GM23338 (cell line): ENCODE data around the gene SERGEF. TPM values are rescaled to one million over a fixed set of nuclear protein-coding genes. Genes with fewer than 3 reads are reported as not detected.

Experiments
- ATAC-seq: fragments of 200-7000 bp; cut with Tn5 transposase; 3 replicates; pipeline ENCODE4 v1.9.1; 2020
- DNase-seq: peaks from one replicate; pipeline ENCODE4 v3.0.0-alpha.2; 2015; ENCODE audit warnings: low spot score
- H2AFZ ChIP-seq: fragments of 200-600 bp; sonication (generic); 2 replicates; pipeline ENCODE4 v1.8.0; 2016; ENCODE audit warnings: antibody characterized with exemption, mild to moderate bottlenecking, moderate library complexity
- H3F3A ChIP-seq: fragments of 200-600 bp; sonication (generic); replicated peaks from 2 replicates; pipeline ENCODE4 v1.8.0; 2017; ENCODE audit warnings: antibody characterized with exemption, mixed run types, low read depth
- H3K27ac ChIP-seq: fragments of 200-600 bp; sonication (generic); 2 replicates; pipeline ENCODE4 v1.6.1; 2016; ENCODE audit warnings: low read depth
- H3K27me3 ChIP-seq: fragments of 200-600 bp; sonication (generic); 2 replicates; pipeline ENCODE4 v1.8.0; 2016; ENCODE audit warnings: mild to moderate bottlenecking, mixed run types, moderate library complexity; ENCODE audit not compliant: insufficient read depth
- H3K36me3 ChIP-seq: fragments of 200-600 bp; sonication (generic); 2 replicates; pipeline ENCODE4 v1.8.0; 2016; ENCODE audit warnings: mild to moderate bottlenecking; ENCODE audit not compliant: insufficient read depth
- H3K4me1 ChIP-seq: fragments of 200-600 bp; sonication (generic); 2 replicates; pipeline ENCODE4 v1.8.0; 2016; ENCODE audit warnings: mild to moderate bottlenecking, moderate library complexity; ENCODE audit not compliant: insufficient read depth
- H3K4me2 ChIP-seq: fragments of 200-600 bp; sonication (generic); 2 replicates; pipeline ENCODE4 v1.7.1; 2017; ENCODE audit warnings: mixed run types
- H3K4me3 ChIP-seq: fragments of 200-600 bp; sonication (generic); 2 replicates; pipeline ENCODE4 v1.6.1; 2016; ENCODE audit warnings: mixed run types
- H3K79me2 ChIP-seq: fragments of 200-600 bp; sonication (generic); replicated peaks from 2 replicates; pipeline ENCODE4 v1.8.0; 2017; ENCODE audit warnings: mild to moderate bottlenecking; ENCODE audit not compliant: insufficient read depth
- H3K9me2 ChIP-seq: fragments of 200-600 bp; sonication (generic); 2 replicates; pipeline ENCODE4 v1.8.0; 2017; ENCODE audit not compliant: insufficient read depth
- H4K20me1 ChIP-seq: fragments of 200-600 bp; sonication (generic); replicated peaks from 2 replicates; pipeline ENCODE4 v1.8.0; 2017; ENCODE audit warnings: mild to moderate bottlenecking; ENCODE audit not compliant: insufficient read depth
- H3K27ac Mint-ChIP-seq: 2 replicates; pipeline ENCODE4 v1.8.0; 2020; ENCODE audit warnings: inconsistent platforms, mild to moderate bottlenecking, moderate library complexity, mixed read lengths
- H3K27me3 Mint-ChIP-seq: 3 replicates; pipeline ENCODE4 v1.8.0; 2022; ENCODE audit warnings: low read depth, mild to moderate bottlenecking, moderate library complexity, mixed read lengths, inconsistent platforms; ENCODE audit not compliant: insufficient read depth, poor library complexity
- H3K36me3 Mint-ChIP-seq: 3 replicates; pipeline ENCODE4 v1.8.0; 2021; ENCODE audit warnings: low read depth, mild to moderate bottlenecking, inconsistent platforms, moderate library complexity, mixed read lengths
- H3K4me1 Mint-ChIP-seq: 3 replicates; pipeline ENCODE4 v1.8.0; 2020; ENCODE audit warnings: mild to moderate bottlenecking, inconsistent platforms, mixed read lengths
- H3K4me3 Mint-ChIP-seq: 3 replicates; pipeline ENCODE4 v1.8.0; 2021; ENCODE audit warnings: moderate library complexity, mild to moderate bottlenecking, inconsistent platforms, mixed read lengths
- H3K9me3 Mint-ChIP-seq: 3 replicates; pipeline ENCODE4 v1.8.0; 2020; ENCODE audit warnings: moderate library complexity, mild to moderate bottlenecking, inconsistent platforms, mixed read lengths
- CREB1 ChIP-seq: fragments of 250-450 bp; sonication (Bioruptor Pico); IDR thresholded peaks from 2 replicates; pipeline ENCODE4 v1.5.0; 2020; ENCODE audit warnings: low read depth, mild to moderate bottlenecking, moderate library complexity
- EZH2phosphoT487 ChIP-seq: fragments of 200-600 bp; sonication (generic); IDR thresholded peaks from one replicate; pipeline ENCODE4 v1.8.1; 2018; ENCODE audit warnings: antibody characterized with exemption; ENCODE audit not compliant: unreplicated experiment
- NANOG ChIP-seq: IDR thresholded peaks from 2 replicates; pipeline ENCODE4 v1.6.1; 2016; ENCODE audit warnings: antibody characterized with exemption, borderline replicate concordance
- POLR2AphosphoS5 ChIP-seq: IDR thresholded peaks from 2 replicates; pipeline ENCODE4 v1.6.1; 2016; ENCODE audit warnings: antibody characterized with exemption, low read depth
- REST ChIP-seq: IDR thresholded peaks from one replicate; pipeline ENCODE4 v1.6.1; 2018; ENCODE audit warnings: antibody characterized with exemption; ENCODE audit not compliant: unreplicated experiment
- STAT1 ChIP-seq: IDR thresholded peaks from one replicate; pipeline ENCODE4 v1.6.1; 2016; ENCODE audit warnings: antibody characterized with exemption; ENCODE audit not compliant: unreplicated experiment
- ZNF114 ChIP-seq: fragments of 250-450 bp; sonication (Bioruptor Pico); IDR thresholded peaks from 2 replicates; pipeline ENCODE4 v1.5.0; 2020; ENCODE audit warnings: mild to moderate bottlenecking, moderate library complexity
- ZNF331 ChIP-seq: fragments of 250-450 bp; sonication (Bioruptor Pico); IDR thresholded peaks from 2 replicates; pipeline ENCODE4 v1.5.0; 2020; ENCODE audit warnings: low read depth, mild to moderate bottlenecking, moderate library complexity
- ZNF462 ChIP-seq: fragments of 250-450 bp; sonication (Bioruptor Pico); IDR thresholded peaks from 2 replicates; pipeline ENCODE4 v1.5.0; 2020; ENCODE audit warnings: mild to moderate bottlenecking, moderate library complexity
- polyA plus RNA-seq: library from polyadenylated mRNA; unstranded; fragments of >200 nt; fragmentation: Nextera tagmentation; extraction: Ambion mirVana; gene quantifications from 2 replicates; pipeline ENCODE4 v1.2.1, GENCODE V29; 2016
- total RNA-seq: library from RNA; depleted of rRNA; stranded (reverse); fragments of >200 nt; shearing (Covaris generic); gene quantifications from 2 replicates; pipeline ENCODE4 v1.2.3, GENCODE V29; 2014
- TF ChIP-seq, protein P1 (sequence below): IDR thresholded peaks from 2 replicates; pipeline ENCODE4 v1.6.1; 2016; ENCODE audit warnings: antibody characterized with exemption

The SERGEF gene
- total and polyA plus RNA-seq, 2 experiments from 2014 or later: 24.2 to 27.9 TPM

GRCh38 chr11:17948296-17948695 is 64.6 kb downstream of the SERGEF start:
- no peaks in the 10 kb centered on the region for H3K27me3 ChIP-seq
- no peak overlapping the region for H3K4me2 ChIP-seq

DNA sequence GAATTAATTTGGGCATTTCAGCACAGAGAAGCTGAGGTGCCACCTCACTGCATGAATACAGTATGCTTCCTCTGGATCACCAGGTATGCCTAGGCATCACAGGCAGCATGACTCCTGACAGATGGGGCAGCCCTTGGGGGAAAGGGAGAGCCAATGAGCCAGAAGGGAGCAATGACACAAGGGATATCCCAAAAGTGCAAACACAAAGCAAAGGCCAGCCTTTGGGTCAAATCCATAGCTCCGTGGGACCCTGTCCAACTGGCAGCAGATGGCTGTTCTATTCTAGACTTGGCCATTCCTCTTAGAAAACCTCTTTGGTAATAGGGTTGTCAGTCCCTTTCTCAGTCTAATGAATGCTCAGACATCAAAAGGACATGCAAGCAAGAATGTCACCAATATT is 73.3 kb downstream of the SERGEF start:
- Histone ChIP-seq H3K4me2 (no peak overlapping the region), H3K27ac (no peak overlapping the region), H4K20me1 (no peaks in the 10 kb centered on the region), H3K36me3 (no peaks in the 10 kb centered on the region), H3K9me2 (no peaks in the 10 kb centered on the region), H3K4me3 (no peak overlapping the region), H3K4me1 (no peaks in the 10 kb centered on the region; the same call in 1 of the 2 replicates), H3K79me2 (no peaks in the 10 kb centered on the region), H2AFZ (no peak overlapping the region), H3F3A (no peaks in the 10 kb centered on the region), H3K27me3 (no peaks in the 10 kb centered on the region)
- Mint-ChIP-seq H3K27me3 (peaks cover 3% of the 10 kb centered on the region), H3K9me3 (peaks cover 3% of the 10 kb centered on the region; the same call in 1 of the 3 replicates), H3K4me3 (no peak overlapping the region), H3K36me3 (peaks cover 7% of the 10 kb centered on the region; the same call in 2 of the 3 replicates), H3K4me1 (peaks cover 2% of the 10 kb centered on the region; the same call in 2 of the 3 replicates), H3K27ac (no peak overlapping the region)
- no peak for ATAC-seq
- no peak for DNase-seq
- no peak for TF ChIP-seq ZNF114 (CRISPR knock-in tag)
- TF ChIP-seq STAT1: no peak
- no peak for TF ChIP-seq POLR2AphosphoS5
- no peak for TF ChIP-seq EZH2phosphoT487
- TF ChIP-seq ZNF331 (CRISPR knock-in tag): no peak
- TF ChIP-seq, protein P1, sequence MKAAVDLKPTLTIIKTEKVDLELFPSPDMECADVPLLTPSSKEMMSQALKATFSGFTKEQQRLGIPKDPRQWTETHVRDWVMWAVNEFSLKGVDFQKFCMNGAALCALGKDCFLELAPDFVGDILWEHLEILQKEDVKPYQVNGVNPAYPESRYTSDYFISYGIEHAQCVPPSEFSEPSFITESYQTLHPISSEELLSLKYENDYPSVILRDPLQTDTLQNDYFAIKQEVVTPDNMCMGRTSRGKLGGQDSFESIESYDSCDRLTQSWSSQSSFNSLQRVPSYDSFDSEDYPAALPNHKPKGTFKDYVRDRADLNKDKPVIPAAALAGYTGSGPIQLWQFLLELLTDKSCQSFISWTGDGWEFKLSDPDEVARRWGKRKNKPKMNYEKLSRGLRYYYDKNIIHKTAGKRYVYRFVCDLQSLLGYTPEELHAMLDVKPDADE: no peak
- TF ChIP-seq CREB1 (CRISPR knock-in tag): no peak
- TF ChIP-seq REST: no peak
- no peak for TF ChIP-seq ZNF462 (CRISPR knock-in tag)

More at GRCh38 chr11:17948296-17948695, 64.6 kb downstream of the SERGEF start:
- no peak overlapping the region for H3K27ac Mint-ChIP-seq
- Histone ChIP-seq H3K4me3 (no peak overlapping the region), H3K4me1 (no peaks in the 10 kb centered on the region), H3K9me2 (no peaks in the 10 kb centered on the region), H3K36me3 (no peaks in the 10 kb centered on the region), H3K27ac (no peak overlapping the region), H4K20me1 (no peaks in the 10 kb centered on the region), H2AFZ (no peak overlapping the region), H3F3A (no peaks in the 10 kb centered on the region), H3K79me2 (no peaks in the 10 kb centered on the region)
- DNase-seq: no peak
- TF ChIP-seq NANOG (no peak), ZNF331 (CRISPR knock-in tag) (no peak)
- ATAC-seq: no peak
- H3K9me3 Mint-ChIP-seq: peaks cover 3% of the 10 kb centered on the region; the same call in 1 of the 3 replicates
- no peaks in the 10 kb centered on the region for H3K27me3 Mint-ChIP-seq
- no peaks in the 10 kb centered on the region for H3K4me1 Mint-ChIP-seq
- peaks cover 7% of the 10 kb centered on the region; the same call in 2 of the 3 replicates for H3K36me3 Mint-ChIP-seq
- no peak overlapping the region for H3K4me3 Mint-ChIP-seq
